HG03045 (cell line): Measurements from ENCODE around the gene MED26.
"Not testable (repeated sequence)": the region's sequence is repeated elsewhere in the genome, so short reads cannot be mapped to it uniquely, and the experiment has no call there.

Source experiments
- ATAC-seq: cut with Tn5 transposase; IDR thresholded peaks from one replicate; pipeline ENCODE4 v1.9.1; 2021; ENCODE audit warnings: mild to moderate bottlenecking, moderate library complexity; ENCODE audit not compliant: unreplicated experiment

MED26 gene

DNA sequence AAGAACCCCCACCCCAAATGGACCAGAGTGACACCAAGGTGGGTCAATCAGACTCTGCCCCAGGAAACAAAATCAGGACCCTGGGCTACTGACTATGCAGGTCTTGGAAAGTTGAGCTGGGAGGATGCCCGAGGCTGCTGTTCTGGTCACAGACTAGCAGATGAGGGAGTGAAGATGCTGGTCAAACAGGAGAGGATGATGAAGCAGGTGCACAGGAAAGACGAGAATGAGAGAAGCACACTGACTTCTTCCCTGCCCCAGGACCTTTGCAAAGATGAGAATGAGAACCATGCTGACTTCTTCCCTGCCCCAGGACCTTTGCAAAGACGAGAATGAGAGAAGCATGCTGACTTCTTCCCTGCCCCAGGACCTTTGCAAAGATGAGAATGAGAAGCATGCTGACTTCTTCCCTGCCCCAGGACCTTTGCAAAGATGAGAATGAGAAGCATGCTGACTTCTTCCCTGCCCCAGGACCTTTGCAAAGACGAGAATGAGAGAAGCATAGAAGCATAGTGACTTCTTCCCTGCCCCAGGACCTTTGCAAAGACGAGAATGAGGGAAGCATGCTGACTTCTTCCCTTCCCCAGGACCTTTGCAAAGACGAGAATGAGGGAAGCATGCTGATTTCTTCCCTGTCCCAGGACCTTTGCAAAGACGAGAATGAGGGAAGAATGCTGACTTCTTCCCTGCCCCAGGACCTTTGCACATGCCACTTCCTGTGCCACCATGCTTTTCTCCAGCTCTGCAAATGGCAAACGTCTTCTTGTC is 23.6 kb upstream of the MED26 start:
- ATAC-seq: not testable (repeated sequence)

DNA sequence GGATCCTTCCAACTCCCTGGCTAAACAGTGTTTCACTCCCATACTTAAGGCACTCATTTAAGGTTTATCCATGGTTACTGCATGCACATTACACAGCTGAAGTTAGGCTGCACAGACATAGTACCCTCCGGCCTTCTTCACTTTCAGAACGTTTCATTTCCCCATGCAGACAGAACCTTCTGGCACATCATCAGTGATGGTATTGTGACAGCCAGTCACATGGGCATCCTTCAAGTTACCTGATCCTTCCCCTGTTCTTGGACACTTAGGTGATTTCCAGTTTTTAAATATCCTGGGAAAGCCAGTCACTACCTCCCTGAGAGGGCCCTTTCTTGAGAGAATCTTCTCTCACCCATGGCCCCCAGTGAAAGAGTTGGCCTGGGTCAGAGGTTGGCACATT is 22.8 kb upstream of the MED26 start:
- ATAC-seq: no peak

DNA sequence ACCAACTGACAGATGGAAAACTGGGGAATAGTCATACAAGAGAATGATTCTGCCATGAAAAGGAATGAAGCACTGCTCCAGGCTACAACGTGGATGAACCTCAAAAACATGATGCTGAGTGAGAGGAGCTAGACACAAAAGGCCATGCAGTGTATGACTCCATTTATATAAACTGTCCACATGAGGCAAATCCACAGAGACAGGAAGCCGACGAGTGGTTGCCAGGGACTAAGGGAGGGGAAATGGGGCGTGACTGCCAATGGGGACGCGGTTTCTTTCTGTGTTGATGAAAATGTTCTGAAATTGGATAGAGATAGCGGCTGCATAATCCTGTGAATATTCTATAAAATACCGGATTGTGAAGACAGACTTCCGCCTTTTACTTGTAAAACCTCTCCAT is 21.7 kb upstream of the MED26 start:
- no peak for ATAC-seq

DNA sequence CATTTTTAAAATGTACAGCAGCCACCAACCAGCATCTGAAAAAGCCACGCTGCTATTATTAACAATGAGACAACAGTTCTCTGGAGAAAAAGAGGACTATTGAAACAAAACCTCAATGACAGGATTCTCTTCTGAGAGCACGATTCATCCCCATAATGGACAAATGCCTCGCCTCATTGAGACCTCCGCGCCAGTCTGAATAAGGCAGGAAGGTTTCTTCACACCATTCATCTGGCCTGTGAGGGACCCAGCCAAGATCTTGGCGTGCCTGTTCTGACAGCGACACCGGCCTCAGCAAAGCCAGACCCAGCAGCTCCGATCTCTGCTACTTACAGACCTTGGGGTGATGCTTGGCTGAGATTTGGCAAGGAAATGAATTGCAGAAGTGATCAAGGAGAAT is 17.1 kb upstream of the MED26 start:
- ATAC-seq: no peak

DNA sequence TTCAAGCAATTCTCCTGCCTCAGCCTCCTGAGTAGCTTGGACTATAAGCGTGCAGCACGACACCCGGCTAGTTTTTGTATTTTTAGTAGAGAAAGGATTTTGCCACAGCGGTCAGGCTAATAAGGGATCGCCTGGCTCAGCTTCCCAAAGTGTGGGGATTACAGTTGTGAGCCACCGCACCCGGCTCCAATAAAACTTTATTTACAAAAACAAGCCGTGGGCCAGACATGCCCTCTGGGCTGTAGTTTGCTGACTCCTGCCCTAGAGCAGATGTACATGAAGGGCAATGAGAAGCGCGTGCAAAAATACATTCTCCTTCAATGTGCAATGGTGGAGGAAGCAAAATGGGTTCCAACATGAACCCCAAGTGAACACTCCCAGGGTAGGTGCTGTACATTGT is 13.7 kb upstream of the MED26 start:
- no peak for ATAC-seq

DNA sequence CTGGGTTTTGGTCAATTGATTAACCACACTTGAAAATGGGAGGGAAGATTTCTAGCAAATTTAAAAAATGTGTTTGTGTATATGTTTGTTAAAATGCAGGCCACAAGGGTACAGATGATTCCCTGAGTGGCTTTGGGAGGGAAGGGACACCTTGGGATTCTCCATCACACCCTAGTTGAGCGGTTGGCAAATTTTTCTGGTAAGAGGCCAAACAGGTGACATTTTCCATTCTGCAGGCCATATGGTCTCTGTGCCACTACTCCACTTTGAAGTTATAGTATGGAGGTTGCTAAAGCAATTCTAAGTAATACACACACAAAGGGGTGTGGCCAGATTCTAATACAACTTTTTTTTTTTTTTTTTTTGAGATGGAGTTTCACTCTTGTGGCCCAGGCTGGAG is 12.9 kb upstream of the MED26 start:
- no peak for ATAC-seq

DNA sequence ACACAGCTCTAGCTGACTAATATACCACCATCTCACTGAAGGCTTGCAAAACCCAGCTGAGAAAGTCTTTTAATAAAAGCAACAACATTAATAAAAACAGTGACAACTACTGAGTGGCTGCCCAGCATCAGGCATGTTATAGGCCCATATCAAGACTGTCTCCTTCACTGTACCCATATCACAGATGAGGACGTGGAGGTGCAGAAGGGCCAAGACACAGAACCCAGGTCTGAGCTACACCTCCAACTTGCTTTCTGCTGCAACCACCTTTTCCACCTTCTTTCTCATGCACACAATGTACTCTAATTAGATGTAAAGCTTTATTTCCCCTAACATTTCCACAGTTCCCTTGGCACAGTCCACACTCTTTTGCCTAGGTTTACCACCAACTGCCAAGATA is 10.7 kb upstream of the MED26 start:
- ATAC-seq: no peak

DNA sequence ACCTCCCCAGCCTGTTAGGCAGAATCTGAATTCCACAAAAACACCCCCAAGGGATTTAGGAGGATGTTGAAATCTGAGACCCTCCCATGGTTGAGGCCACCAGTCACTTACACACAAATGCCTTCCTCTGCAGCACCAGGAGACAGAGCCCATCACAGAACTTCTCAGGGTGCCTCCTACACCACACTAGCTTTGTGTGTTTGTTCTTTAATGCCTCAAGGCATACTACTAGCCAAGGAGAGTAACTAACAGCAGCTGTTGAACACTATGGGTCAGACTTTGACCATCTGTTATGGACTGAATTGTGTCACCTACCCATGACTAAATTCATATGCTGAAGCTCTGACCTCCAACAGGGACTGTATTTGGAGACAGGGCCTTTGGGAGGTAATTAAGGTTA is 9.5 kb upstream of the MED26 start:
- ATAC-seq: no peak

DNA sequence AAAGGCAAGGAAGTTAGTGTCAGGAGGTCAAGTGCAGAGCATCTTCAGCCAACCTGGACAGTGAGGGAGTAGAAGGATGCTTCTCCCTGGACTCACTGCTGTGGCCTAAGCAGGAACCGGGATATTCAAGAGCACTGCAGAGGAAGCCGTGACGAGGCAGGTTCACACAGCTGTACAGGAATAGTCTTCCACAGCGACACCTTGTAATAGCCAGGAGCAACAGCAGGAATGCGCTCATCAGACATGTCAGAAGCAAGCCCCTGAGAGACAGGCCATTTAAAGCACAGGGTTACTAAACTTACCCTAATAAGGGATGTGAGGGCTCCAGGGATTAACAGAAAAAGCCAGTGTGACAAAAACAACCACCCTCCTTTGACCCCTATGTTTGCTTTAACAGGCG is 3.5 kb upstream of the MED26 start:
- ATAC-seq: no peak

DNA sequence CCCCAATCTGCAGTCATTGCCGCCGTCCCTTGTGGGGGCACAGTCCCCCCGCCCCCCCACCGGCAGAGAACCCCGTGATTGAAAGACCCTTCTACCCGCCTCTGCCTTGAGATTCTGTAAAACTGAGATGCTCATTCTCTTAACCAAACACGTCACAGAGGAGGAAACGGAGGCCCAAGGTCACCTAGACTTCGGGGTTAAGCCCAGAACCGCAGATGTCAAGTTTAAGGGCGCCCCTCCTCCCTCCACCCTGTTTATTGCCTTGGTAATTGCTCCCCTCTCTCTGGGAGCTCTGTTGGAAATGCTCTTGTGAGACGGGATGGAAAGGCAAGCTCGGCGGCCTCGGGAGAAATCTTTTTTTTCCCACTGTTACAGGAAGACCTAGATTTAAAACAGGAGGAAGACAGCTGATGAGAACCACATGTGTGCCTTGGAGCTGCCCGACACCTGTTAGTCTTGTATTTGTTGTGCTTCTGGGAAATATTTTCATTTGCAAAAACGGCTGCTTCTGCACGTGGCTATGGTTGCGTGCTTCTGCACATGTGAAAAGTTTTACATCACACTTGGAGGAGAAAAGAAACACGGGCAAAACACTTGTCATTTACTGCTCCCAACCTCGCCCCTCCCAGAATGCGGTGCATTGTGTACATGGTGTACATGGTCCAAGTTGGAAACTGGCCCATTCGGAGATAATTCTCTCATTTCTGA is 1.1 kb upstream of the MED26 start:
- ATAC-seq: peak; percentile 2

DNA sequence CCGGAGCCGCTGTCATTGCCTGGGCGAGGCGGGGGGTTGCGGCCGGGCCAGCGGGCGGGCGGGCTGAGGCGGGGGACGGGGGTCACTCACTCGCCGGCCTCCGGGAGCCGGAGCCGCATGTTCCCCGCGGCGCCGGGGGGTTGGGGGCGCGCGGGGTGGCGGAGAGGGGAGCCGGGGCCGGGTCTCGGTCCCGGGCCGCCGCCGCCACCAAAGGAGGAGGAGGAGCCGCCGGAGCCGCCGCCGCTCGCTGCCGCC is 149 bp downstream of the MED26 start:
- no peak for ATAC-seq

DNA sequence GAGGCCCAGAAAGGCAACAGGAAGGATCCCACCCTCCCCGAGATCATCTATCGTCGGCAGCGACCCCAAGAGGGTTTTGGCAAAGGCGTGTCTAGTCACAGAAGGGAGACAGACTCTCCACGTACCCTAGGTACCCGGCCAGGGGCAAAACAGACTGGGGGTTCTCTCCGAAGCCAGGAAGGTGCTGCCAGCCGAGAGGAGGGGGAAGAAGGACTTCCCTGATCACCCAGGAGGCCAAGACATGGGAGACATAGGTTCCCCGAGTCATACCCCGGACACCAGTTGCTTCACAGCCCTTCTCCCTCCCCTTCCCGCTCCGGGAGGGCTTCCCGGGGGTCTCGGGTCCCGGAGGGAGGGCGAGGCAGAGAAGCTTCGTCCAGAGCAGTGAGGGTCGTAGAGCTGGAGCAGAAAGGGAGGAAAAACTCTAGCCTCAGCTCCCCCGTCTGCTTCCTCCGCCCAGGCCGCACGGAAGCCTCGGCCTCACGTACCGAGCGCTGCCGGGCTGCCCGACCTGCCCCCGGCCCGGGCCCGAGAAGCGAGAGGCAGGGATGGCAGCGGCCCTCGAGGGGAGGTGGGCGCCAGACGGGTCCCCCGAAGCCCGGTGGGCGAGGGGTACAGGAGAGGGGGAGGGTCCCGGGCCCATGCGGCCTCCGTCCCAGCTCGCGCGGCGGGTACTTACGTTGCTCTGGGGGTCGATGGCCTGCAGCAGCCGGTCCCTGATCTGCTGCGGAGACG is 644 bp downstream of the MED26 start:
- ATAC-seq: no peak

DNA sequence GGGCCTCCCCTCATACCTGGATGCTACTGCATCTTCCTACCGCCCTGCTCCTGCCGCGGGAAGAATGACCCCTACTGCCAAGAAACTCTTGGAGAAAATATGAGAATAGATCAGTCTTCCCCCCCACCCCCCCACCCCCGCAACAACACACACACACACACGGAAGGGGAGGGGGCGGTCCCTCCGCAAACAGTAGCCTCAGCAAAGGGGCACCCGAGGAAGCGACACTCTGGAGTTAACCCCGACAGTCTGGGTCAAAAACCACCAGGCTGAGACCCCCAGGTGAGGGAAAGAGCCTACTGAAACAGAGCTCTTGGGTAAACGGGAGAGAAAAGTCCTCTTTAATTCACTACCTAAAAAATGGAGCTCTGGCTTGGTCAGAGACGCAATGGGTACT is 1.2 kb downstream of the MED26 start:
- no peak for ATAC-seq

DNA sequence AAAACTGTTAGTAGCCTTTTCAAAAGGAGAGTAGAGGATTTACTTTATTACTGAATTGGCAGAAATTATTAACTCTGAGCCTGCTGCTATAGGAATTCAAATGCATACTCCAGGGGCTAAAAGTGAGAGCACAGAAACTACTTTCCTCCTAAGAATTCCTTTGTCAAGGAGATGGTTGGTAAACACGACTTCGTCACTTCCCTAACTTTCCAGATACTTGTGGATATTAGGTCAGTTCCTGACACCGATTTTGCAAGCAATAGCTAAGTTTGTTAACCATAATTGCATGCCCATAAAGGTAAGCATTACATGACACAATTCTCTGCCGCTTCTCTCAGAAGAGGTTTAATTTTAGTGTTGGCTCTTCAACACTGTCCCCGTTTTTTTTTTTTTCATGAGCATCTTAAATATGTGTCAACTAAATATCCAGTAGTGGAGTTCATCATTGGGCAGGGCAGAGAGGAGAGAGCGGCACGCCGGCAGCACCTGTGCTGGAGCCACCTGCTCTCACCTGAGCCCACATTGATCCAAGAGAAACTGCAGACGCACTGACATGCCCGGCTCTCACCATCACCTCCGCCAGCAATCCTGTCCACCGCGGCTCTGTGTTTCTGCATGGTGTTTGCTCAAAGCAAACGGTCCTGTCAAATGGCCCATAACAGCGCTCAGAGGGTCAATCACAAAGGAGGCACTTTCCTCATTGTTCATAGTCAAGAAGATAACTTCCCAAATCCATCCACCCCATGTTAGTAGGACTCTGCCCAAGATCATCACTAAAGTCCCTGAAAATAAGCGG is 2.6 kb downstream of the MED26 start:
- no peak for ATAC-seq

DNA sequence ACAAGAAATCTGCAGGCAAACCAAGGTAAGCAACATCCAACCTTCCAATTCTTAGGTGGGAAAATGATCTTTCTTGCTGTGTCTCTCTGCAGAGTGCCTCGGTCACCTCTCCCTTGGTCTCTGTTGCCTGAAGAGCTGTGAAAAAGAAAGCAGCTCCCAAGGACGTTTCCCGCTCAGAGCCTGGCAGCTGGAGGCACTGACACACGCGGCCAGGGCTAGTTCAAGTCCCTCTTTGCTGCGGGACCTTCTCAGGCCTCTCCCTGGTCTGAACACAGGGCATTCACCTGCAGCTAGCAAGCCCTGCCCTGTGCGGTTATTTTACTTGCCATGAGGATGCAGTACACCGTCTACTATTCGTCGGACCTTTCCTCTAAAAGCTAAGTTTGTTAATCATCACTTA is 3.8 kb downstream of the MED26 start:
- ATAC-seq: no peak

DNA sequence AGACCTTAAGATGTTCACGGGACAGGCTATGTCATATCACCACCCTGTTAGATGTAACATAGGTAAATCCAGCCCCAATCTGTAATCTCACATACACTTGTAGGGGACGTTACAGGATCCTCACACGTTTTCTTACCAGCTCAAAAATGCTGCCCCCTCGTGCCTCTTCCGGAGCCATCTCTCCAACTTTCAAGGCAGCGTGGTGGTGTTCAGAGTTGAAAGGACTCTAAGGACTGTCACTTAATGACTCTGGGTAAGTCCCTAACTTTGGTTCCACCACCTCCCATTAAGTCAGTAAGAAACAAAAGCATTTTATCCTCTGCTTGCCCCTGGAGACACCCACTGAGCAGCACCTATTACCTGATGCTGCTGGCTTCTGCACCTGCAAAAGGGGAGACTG is 4.4 kb downstream of the MED26 start:
- no peak for ATAC-seq

DNA sequence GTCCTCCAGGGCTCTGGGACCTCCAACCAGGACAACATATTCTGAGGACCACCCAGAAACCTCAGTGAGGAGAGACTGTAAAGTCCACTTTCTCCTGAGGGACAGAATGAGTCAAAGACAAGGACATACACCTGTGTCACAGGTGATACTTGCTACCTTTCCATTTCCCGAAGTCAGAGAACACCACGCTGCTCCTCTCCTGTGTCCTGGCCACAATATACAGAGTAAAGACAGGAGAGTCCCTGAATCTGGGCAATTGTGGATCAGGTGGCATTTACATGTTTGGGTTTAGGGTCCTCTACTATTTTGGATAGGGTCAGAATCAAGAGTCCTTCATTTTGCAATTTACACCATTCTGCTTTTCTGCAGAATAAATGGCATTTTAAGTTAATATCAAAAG is 4.9 kb downstream of the MED26 start:
- ATAC-seq: no peak

DNA sequence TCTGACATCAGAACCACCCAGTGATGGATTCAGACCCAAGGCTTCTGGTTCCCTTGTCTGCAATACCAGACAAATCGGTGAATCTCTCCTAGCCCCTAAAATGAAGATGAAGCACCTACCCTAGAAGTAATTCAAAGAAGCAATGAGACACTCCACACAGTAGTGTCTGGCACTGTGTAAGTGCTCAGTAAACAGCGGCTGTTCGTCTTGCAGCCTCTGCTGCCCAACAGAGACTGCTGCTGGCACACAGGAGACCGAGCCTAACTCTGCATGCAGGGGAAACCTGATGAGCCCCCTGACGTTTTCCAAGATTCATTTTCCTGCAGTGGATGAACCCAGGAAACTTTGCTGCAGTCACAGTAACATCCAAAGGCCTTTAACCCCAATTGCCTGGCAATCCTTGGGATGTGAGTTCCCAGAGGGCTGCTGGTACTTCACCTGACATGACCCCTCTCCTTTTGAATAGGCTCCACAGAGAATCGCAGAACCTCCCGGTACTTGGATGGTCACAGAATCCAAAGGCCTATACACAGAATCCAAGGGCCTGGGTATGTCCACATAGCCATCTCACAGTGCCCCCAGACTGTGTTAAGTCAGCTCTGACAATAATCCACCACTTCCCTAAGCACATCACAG is 6.7 kb downstream of the MED26 start:
- no peak for ATAC-seq

DNA sequence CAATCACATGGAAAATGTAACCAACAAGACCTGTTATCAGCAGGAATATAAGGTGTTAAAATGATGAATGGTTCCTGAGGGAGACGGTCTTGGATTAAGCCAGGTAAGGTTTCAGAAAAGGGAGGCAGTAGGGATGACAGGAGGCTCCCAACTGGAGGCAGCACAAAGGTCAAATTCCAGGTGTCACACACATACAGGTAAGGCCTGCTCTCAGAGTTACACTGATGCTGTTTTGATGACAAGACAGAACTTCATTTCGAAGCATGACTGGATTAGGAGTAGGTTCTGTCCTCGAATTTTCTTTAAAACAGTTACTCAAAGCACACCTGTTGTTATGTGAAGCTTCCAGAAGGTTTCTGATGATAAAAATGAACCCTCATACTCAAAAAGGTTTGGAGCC is 7.4 kb downstream of the MED26 start:
- no peak for ATAC-seq

DNA sequence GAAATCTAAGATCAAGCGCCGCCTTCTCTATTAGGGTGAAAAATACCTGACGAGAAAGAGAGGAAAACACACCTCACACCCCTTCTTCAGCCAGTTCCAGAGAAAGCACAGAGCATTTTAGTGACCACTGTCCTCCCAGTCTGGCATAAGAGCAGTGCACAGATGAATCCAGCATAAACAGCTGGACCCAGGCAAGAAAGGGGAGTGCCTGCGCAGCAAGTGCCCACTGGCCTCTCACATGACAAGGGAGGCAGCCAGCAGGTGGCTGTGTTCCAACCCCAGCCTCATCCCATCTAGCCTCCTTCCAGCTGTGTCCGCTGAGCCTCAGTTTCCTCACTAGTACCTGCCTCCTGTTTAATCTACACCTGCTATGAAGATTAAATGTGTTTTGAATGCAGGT is 8.0 kb downstream of the MED26 start:
- ATAC-seq: no peak

DNA sequence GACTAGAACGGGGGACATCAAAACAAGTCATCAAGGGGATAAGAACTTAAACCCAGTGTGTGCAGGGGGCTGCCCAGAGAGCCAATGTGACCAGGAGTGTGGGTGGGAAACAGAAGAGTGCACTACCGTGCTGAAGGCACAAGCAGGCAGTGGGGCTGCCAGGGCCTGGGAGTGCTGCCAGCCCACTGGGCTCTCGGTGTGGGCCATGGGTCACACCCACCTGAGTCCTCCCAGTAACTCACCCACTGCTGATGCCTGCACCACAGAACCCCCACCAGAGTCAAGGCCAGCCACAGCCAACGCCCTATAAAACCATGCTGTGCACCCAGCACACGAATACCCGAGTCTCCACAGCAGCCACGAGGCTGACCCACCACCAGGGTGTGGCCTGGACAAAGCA is 8.5 kb downstream of the MED26 start:
- ATAC-seq: no peak
